ENCODE results near the gene PHF21A.

Gene PHF21A

GRCh38 chr11:46026606-46027293 lies 94.5 kb downstream of the PHF21A start:
- no peak overlapping the region for H3K23ac ChIP-seq (ENCODE audit: low read length in 2 of 2)
- H2AK5ac ChIP-seq (ENCODE audit: low read length, severe bottlenecking), result no peak overlapping the region
- H2AFZ ChIP-seq (ENCODE audit: low read depth, low read length), result no peak overlapping the region
- H3K4me2 ChIP-seq (ENCODE audit: low read length, poor library complexity, severe bottlenecking), result no peak overlapping the region
- H3K9me3 ChIP-seq (ENCODE audit: control insufficient read depth, low read length), result no peaks in the 10 kb centered on the region
- H3K27ac ChIP-seq (ENCODE audit: low read length, poor library complexity, severe bottlenecking), result no peak overlapping the region
- no peak overlapping the region for H3K4me3 ChIP-seq (ENCODE audit: insufficient read depth in 1 of 2, low read depth in 1 of 2, low read length in 2 of 2)
- peak overlapping the region; percentile 13 for H4K8ac ChIP-seq (ENCODE audit: low read length)
- H2BK15ac ChIP-seq (ENCODE audit: low read depth, poor library complexity, severe bottlenecking), result no peak overlapping the region
- H2BK120ac ChIP-seq (ENCODE audit: low read depth, low read length), result no peak overlapping the region
- DNase-seq, result peak; percentile 65
- H3K14ac ChIP-seq (ENCODE audit: low read length in 2 of 2), result no peak overlapping the region
- H3K9ac ChIP-seq (ENCODE audit: low read length), result peak overlapping the region; percentile 51
- no peak overlapping the region for H3K18ac ChIP-seq (ENCODE audit: low read depth in 1 of 2, low read length in 2 of 2)
- peaks cover 22% of the 10 kb centered on the region for H3K79me1 ChIP-seq (replicated peaks; ENCODE audit: low read length, poor library complexity, severe bottlenecking)
- peaks cover 0 to 5% of the 10 kb centered on the region in 2 experiments for H3K36me3 ChIP-seq (ENCODE audit: control insufficient read depth in 1 of 2, insufficient read depth in 2 of 2, low read depth in 1 of 2, low read length in 2 of 2)
- no peak overlapping the region for H4K91ac ChIP-seq (ENCODE audit: low read length)
- no peak overlapping the region for H2BK12ac ChIP-seq (ENCODE audit: low read length in 2 of 2)
- WGBS, result 53% methylated on average over 10 of the region's 10 CpGs
- no peaks in the 10 kb centered on the region for H3K27me3 ChIP-seq (ENCODE audit: control insufficient read depth in 1 of 2, insufficient read depth in 1 of 2, low read length in 2 of 2)
- no peak overlapping the region for H3K4ac ChIP-seq (ENCODE audit: low read depth in 1 of 2, low read length in 2 of 2)
- no peaks in the 10 kb centered on the region for H3K4me1 ChIP-seq (ENCODE audit: control insufficient read depth, insufficient read depth, low read depth, low read length)
- no peak overlapping the region for H2BK5ac ChIP-seq (ENCODE audit: low read depth, low read length, poor library complexity, severe bottlenecking)

GRCh38 chr11:46020084-46020599 lies 101.1 kb downstream of the PHF21A start:
- Histone ChIP-seq H3K27me3 (ENCODE audit: control insufficient read depth in 1 of 2, insufficient read depth in 1 of 2, low read length in 2 of 2) (no peaks in the 10 kb centered on the region), H2BK5ac (ENCODE audit: low read depth, low read length, poor library complexity, severe bottlenecking) (no peak overlapping the region), H2BK15ac (ENCODE audit: low read depth, poor library complexity, severe bottlenecking) (no peak overlapping the region), H3K9me3 (ENCODE audit: control insufficient read depth, low read length) (no peaks in the 10 kb centered on the region), H2BK120ac (ENCODE audit: low read depth, low read length) (no peak overlapping the region), H3K36me3 (ENCODE audit: control insufficient read depth in 1 of 2, insufficient read depth in 2 of 2, low read depth in 1 of 2, low read length in 2 of 2) (peaks cover 11 to 14% of the 10 kb centered on the region in 2 experiments), H3K4me3 (ENCODE audit: insufficient read depth in 1 of 2, low read depth in 1 of 2, low read length in 2 of 2) (no peak overlapping the region), H2BK12ac (ENCODE audit: low read length in 2 of 2) (no peak overlapping the region), H3K27ac (ENCODE audit: low read length, poor library complexity, severe bottlenecking) (no peak overlapping the region), H2AFZ (ENCODE audit: low read depth, low read length) (no peak overlapping the region), H2AK5ac (ENCODE audit: low read length, severe bottlenecking) (no peak overlapping the region), H3K23ac (ENCODE audit: low read length in 2 of 2) (no peak overlapping the region), H4K8ac (ENCODE audit: low read length) (no peak overlapping the region), H3K18ac (ENCODE audit: low read depth in 1 of 2, low read length in 2 of 2) (no peak overlapping the region), H3K14ac (ENCODE audit: low read length in 2 of 2) (no peak overlapping the region), H3K4me1 (ENCODE audit: control insufficient read depth, insufficient read depth, low read depth, low read length) (peaks cover 1% of the 10 kb centered on the region), H4K91ac (ENCODE audit: low read length) (no peak overlapping the region), H3K4ac (ENCODE audit: low read depth in 1 of 2, low read length in 2 of 2) (no peak overlapping the region), H3K9ac (ENCODE audit: low read length) (no peak overlapping the region), H3K4me2 (ENCODE audit: low read length, poor library complexity, severe bottlenecking) (no peak overlapping the region), H3K79me1 (replicated peaks; ENCODE audit: low read length, poor library complexity, severe bottlenecking) (peaks cover 24% of the 10 kb centered on the region)
- DNase-seq, result no peak
- 95% methylated on average over 7 of the region's 8 CpGs for WGBS

GRCh38 chr11:46018651-46019050 lies 102.6 kb downstream of the PHF21A start:
- H3K4ac ChIP-seq (ENCODE audit: low read depth in 1 of 2, low read length in 2 of 2), result no peak overlapping the region
- H4K91ac ChIP-seq (ENCODE audit: low read length), result no peak overlapping the region
- no peak overlapping the region for H3K9ac ChIP-seq (ENCODE audit: low read length)
- no peak overlapping the region for H2AFZ ChIP-seq (ENCODE audit: low read depth, low read length)
- H3K4me2 ChIP-seq (ENCODE audit: low read length, poor library complexity, severe bottlenecking), result no peak overlapping the region
- no peak overlapping the region for H3K14ac ChIP-seq (ENCODE audit: low read length in 2 of 2)
- peaks cover 21% of the 10 kb centered on the region for H3K79me1 ChIP-seq (replicated peaks; ENCODE audit: low read length, poor library complexity, severe bottlenecking)
- H2BK120ac ChIP-seq (ENCODE audit: low read depth, low read length), result no peak overlapping the region
- no peak overlapping the region for H3K23ac ChIP-seq (ENCODE audit: low read length in 2 of 2)
- WGBS, result 100% methylated on average over 1 of the region's 2 CpGs
- DNase-seq, result no peak
- peaks cover 11 to 14% of the 10 kb centered on the region in 2 experiments for H3K36me3 ChIP-seq (ENCODE audit: control insufficient read depth in 1 of 2, insufficient read depth in 2 of 2, low read depth in 1 of 2, low read length in 2 of 2)
- H4K8ac ChIP-seq (ENCODE audit: low read length), result no peak overlapping the region
- no peak overlapping the region for H3K27ac ChIP-seq (ENCODE audit: low read length, poor library complexity, severe bottlenecking)
- peaks cover 1% of the 10 kb centered on the region for H3K4me1 ChIP-seq (ENCODE audit: control insufficient read depth, insufficient read depth, low read depth, low read length)
- no peaks in the 10 kb centered on the region for H3K27me3 ChIP-seq (ENCODE audit: control insufficient read depth in 1 of 2, insufficient read depth in 1 of 2, low read length in 2 of 2)
- H2BK15ac ChIP-seq (ENCODE audit: low read depth, poor library complexity, severe bottlenecking), result no peak overlapping the region
- no peak overlapping the region for H2BK5ac ChIP-seq (ENCODE audit: low read depth, low read length, poor library complexity, severe bottlenecking)
- H3K9me3 ChIP-seq (ENCODE audit: control insufficient read depth, low read length), result no peaks in the 10 kb centered on the region
- no peak overlapping the region for H3K18ac ChIP-seq (ENCODE audit: low read depth in 1 of 2, low read length in 2 of 2)
- no peak overlapping the region for H3K4me3 ChIP-seq (ENCODE audit: insufficient read depth in 1 of 2, low read depth in 1 of 2, low read length in 2 of 2)
- no peak overlapping the region for H2AK5ac ChIP-seq (ENCODE audit: low read length, severe bottlenecking)
- H2BK12ac ChIP-seq (ENCODE audit: low read length in 2 of 2), result no peak overlapping the region

- Histone ChIP-seq H4K91ac (ENCODE audit: low read length) (no peak overlapping the region), H3K4ac (ENCODE audit: low read depth in 1 of 2, low read length in 2 of 2) (no peak overlapping the region), H3K9me3 (ENCODE audit: control insufficient read depth, low read length) (no peaks in the 10 kb centered on the region), H2BK120ac (ENCODE audit: low read depth, low read length) (no peak overlapping the region), H3K4me1 (ENCODE audit: control insufficient read depth, insufficient read depth, low read depth, low read length) (peaks cover 1% of the 10 kb centered on the region), H3K4me2 (ENCODE audit: low read length, poor library complexity, severe bottlenecking) (no peak overlapping the region), H3K36me3 (ENCODE audit: control insufficient read depth in 1 of 2, insufficient read depth in 2 of 2, low read depth in 1 of 2, low read length in 2 of 2) (peaks cover 10 to 11% of the 10 kb centered on the region in 2 experiments), H2BK5ac (ENCODE audit: low read depth, low read length, poor library complexity, severe bottlenecking) (no peak overlapping the region), H2BK15ac (ENCODE audit: low read depth, poor library complexity, severe bottlenecking) (no peak overlapping the region), H3K27ac (ENCODE audit: low read length, poor library complexity, severe bottlenecking) (no peak overlapping the region), H2AK5ac (ENCODE audit: low read length, severe bottlenecking) (no peak overlapping the region), H2AFZ (ENCODE audit: low read depth, low read length) (no peak overlapping the region), H3K18ac (ENCODE audit: low read depth in 1 of 2, low read length in 2 of 2) (no peak overlapping the region), H3K27me3 (ENCODE audit: control insufficient read depth in 1 of 2, insufficient read depth in 1 of 2, low read length in 2 of 2) (no peaks in the 10 kb centered on the region), H3K14ac (ENCODE audit: low read length in 2 of 2) (no peak overlapping the region), H4K8ac (ENCODE audit: low read length) (no peak overlapping the region), H3K23ac (ENCODE audit: low read length in 2 of 2) (no peak overlapping the region), H3K79me1 (replicated peaks; ENCODE audit: low read length, poor library complexity, severe bottlenecking) (peaks cover 20% of the 10 kb centered on the region), H3K9ac (ENCODE audit: low read length) (no peak overlapping the region), H3K4me3 (ENCODE audit: insufficient read depth in 1 of 2, low read depth in 1 of 2, low read length in 2 of 2) (no peak overlapping the region), H2BK12ac (ENCODE audit: low read length in 2 of 2) (no peak overlapping the region)
- WGBS, result no CpG with 5 or more reads among the region's 1 CpG
- DNase-seq, result no peak
Measured at GRCh38 chr11:46017341-46017740, 103.9 kb downstream of the PHF21A start.
